Karpas-422 (cell line): ENCODE data around the gene SLC51A. TPM values are rescaled to one million over a fixed set of nuclear protein-coding genes. Genes with fewer than 3 reads are reported as not detected.
"Not testable (repeated sequence)": the region's sequence is repeated elsewhere in the genome, so short reads cannot be mapped to it uniquely, and the experiment has no call there.

Experiments
- DNase-seq: peaks from one replicate; pipeline ENCODE4 v3.0.0-alpha.2; 2015
- H2AFZ ChIP-seq: fragments of 200-600 bp; sonication (generic); 2 replicates; pipeline ENCODE4 v1.6.1; 2014; ENCODE audit warnings: antibody characterized with exemption, low read length, mixed read lengths
- H3K27ac ChIP-seq: fragments of 200-600 bp; sonication (generic); 2 replicates; pipeline ENCODE4 v1.5.1; 2014; ENCODE audit warnings: mild to moderate bottlenecking, low read length, moderate library complexity
- H3K27me3 ChIP-seq: fragments of 200-600 bp; sonication (generic); 2 replicates; pipeline ENCODE4 v1.6.1; 2014; ENCODE audit warnings: low read length, mixed read lengths
- H3K36me3 ChIP-seq: fragments of 200-600 bp; sonication (generic); 2 replicates; pipeline ENCODE4 v1.6.1; 2014; ENCODE audit warnings: low read length, mixed read lengths; ENCODE audit not compliant: insufficient read depth
- H3K4me1 ChIP-seq: fragments of 200-600 bp; sonication (generic); 2 replicates; pipeline ENCODE4 v1.6.1; 2014; ENCODE audit warnings: mild to moderate bottlenecking, low read length, mixed read lengths
- H3K4me2 ChIP-seq: fragments of 200-600 bp; sonication (generic); 2 replicates; pipeline ENCODE4 v1.6.1; 2014; ENCODE audit warnings: low read length, low read depth, mild to moderate bottlenecking; ENCODE audit not compliant: poor library complexity, severe bottlenecking
- H3K4me3 ChIP-seq: fragments of 200-600 bp; sonication (generic); 2 replicates; pipeline ENCODE4 v1.5.1; 2014; ENCODE audit warnings: mild to moderate bottlenecking, antibody characterized with exemption, low read length, mixed read lengths
- H3K79me2 ChIP-seq: fragments of 200-600 bp; sonication (generic); 2 replicates; pipeline ENCODE4 v1.6.1; 2014; ENCODE audit warnings: mild to moderate bottlenecking, low read length, mixed read lengths
- H3K9ac ChIP-seq: fragments of 200-600 bp; sonication (generic); 2 replicates; pipeline ENCODE4 v1.6.0; 2014; ENCODE audit warnings: low read length
- H3K9me2 ChIP-seq: fragments of 200-600 bp; sonication (generic), shearing (Covaris generic); replicated peaks from 2 replicates; pipeline ENCODE4 v1.6.0; 2014; ENCODE audit warnings: mild to moderate bottlenecking, low read length, moderate library complexity; ENCODE audit not compliant: insufficient read depth
- H3K9me3 ChIP-seq: fragments of 300-700, 200-600 bp; sonication (generic); 2 replicates; pipeline ENCODE4 v1.6.1; 2014; ENCODE audit warnings: low read length, mixed read lengths
- H4K20me1 ChIP-seq: fragments of 200-600 bp; sonication (generic); 2 replicates; pipeline ENCODE4 v1.6.1; 2014; ENCODE audit warnings: mild to moderate bottlenecking, antibody characterized with exemption, low read length, low read depth; ENCODE audit not compliant: insufficient read depth
- total RNA-seq: library from RNA; depleted of rRNA; stranded (reverse); fragments of >200 nt; shearing (Covaris generic); gene quantifications from 2 replicates; pipeline ENCODE4 v1.2.3, GENCODE V29; 2014; ENCODE audit warnings: low replicate concordance

The SLC51A gene
- total RNA-seq, 1 experiment from 2014 or later, result not detected

GRCh38 chr3:196177567-196177966, 38.8 kb upstream of the SLC51A start:
- H3K36me3 ChIP-seq, result no peaks in the 10 kb centered on the region
- no peak overlapping the region for H3K4me2 ChIP-seq
- H2AFZ ChIP-seq, result no peak overlapping the region
- no peak overlapping the region for H3K27ac ChIP-seq
- H3K27me3 ChIP-seq, result no peaks in the 10 kb centered on the region
- H3K9me2 ChIP-seq, result no peaks in the 10 kb centered on the region
- H3K9ac ChIP-seq, result no peak overlapping the region
- no peaks in the 10 kb centered on the region for H3K9me3 ChIP-seq
- no peaks in the 10 kb centered on the region for H4K20me1 ChIP-seq
- H3K79me2 ChIP-seq, result no peaks in the 10 kb centered on the region
- peaks cover 12% of the 10 kb centered on the region for H3K4me1 ChIP-seq
- no peak for DNase-seq
- no peak overlapping the region for H3K4me3 ChIP-seq

GRCh38 chr3:196177967-196178366, 38.4 kb upstream of the SLC51A start:
- Histone ChIP-seq H3K4me3 (no peak overlapping the region), H3K27ac (no peak overlapping the region), H3K79me2 (no peaks in the 10 kb centered on the region), H3K36me3 (no peaks in the 10 kb centered on the region), H3K9me2 (no peaks in the 10 kb centered on the region), H3K9me3 (no peaks in the 10 kb centered on the region), H3K27me3 (no peaks in the 10 kb centered on the region), H3K4me2 (no peak overlapping the region), H3K9ac (no peak overlapping the region), H4K20me1 (no peaks in the 10 kb centered on the region), H3K4me1 (peaks cover 12% of the 10 kb centered on the region), H2AFZ (no peak overlapping the region)
- DNase-seq, result no peak

- H4K20me1 ChIP-seq, result no peaks in the 10 kb centered on the region
- H3K4me3 ChIP-seq, result no peak overlapping the region; the same call in 1 of the 2 replicates
- H3K9me2 ChIP-seq, result no peaks in the 10 kb centered on the region
- no peaks in the 10 kb centered on the region for H3K9me3 ChIP-seq
- peak overlapping the region; percentile 53 for H3K4me2 ChIP-seq
- H3K4me1 ChIP-seq, result peaks cover 12% of the 10 kb centered on the region
- no peak for DNase-seq
- H3K9ac ChIP-seq, result peak overlapping the region; percentile 46
- H3K27me3 ChIP-seq, result no peaks in the 10 kb centered on the region
- H3K36me3 ChIP-seq, result no peaks in the 10 kb centered on the region
- peak overlapping the region; percentile 90; the same call in 1 of the 2 replicates for H2AFZ ChIP-seq
- no peak overlapping the region for H3K27ac ChIP-seq
- H3K79me2 ChIP-seq, result no peaks in the 10 kb centered on the region
These were observed 37.3 kb upstream of the SLC51A start for GRCh38 chr3:196178993-196179379.

GRCh38 chr3:196179380-196180308, 36.7 kb upstream of the SLC51A start:
- Histone ChIP-seq H3K79me2 (no peaks in the 10 kb centered on the region), H3K4me2 (peak overlapping the region; percentile 53), H3K4me1 (peaks cover 12% of the 10 kb centered on the region), H3K9ac (peak overlapping the region; percentile 46), H3K4me3 (peak overlapping the region; percentile 42; the same call in 1 of the 2 replicates), H3K27me3 (no peaks in the 10 kb centered on the region), H3K36me3 (no peaks in the 10 kb centered on the region), H3K27ac (no peak overlapping the region), H2AFZ (peak overlapping the region; percentile 90), H3K9me2 (no peaks in the 10 kb centered on the region), H3K9me3 (no peaks in the 10 kb centered on the region), H4K20me1 (no peaks in the 10 kb centered on the region)
- peak; percentile 68 for DNase-seq

- H3K9me2 ChIP-seq, result no peaks in the 10 kb centered on the region
- H4K20me1 ChIP-seq, result no peaks in the 10 kb centered on the region
- H3K36me3 ChIP-seq, result no peaks in the 10 kb centered on the region
- no peak overlapping the region; the same call in 1 of the 2 replicates for H3K4me3 ChIP-seq
- H3K4me2 ChIP-seq, result peak overlapping the region; percentile 53
- no peak for DNase-seq
- no peaks in the 10 kb centered on the region for H3K9me3 ChIP-seq
- H3K27me3 ChIP-seq, result no peaks in the 10 kb centered on the region
- H3K4me1 ChIP-seq, result peaks cover 12% of the 10 kb centered on the region
- H3K79me2 ChIP-seq, result no peaks in the 10 kb centered on the region
- H3K27ac ChIP-seq, result no peak overlapping the region
- H2AFZ ChIP-seq, result peak overlapping the region; percentile 90; the same call in 1 of the 2 replicates
- H3K9ac ChIP-seq, result peak overlapping the region; percentile 46
These were observed 36.0 kb upstream of the SLC51A start for GRCh38 chr3:196180346-196180745.

GRCh38 chr3:196181127-196181546, 35.2 kb upstream of the SLC51A start:
- Histone ChIP-seq H3K9me2 (no peaks in the 10 kb centered on the region), H3K9me3 (no peaks in the 10 kb centered on the region), H3K4me1 (peaks cover 12% of the 10 kb centered on the region), H4K20me1 (no peaks in the 10 kb centered on the region), H3K27me3 (no peaks in the 10 kb centered on the region), H3K4me3 (no peak overlapping the region), H3K79me2 (no peaks in the 10 kb centered on the region), H3K36me3 (no peaks in the 10 kb centered on the region), H3K27ac (no peak overlapping the region), H3K9ac (no peak overlapping the region), H2AFZ (no peak overlapping the region), H3K4me2 (no peak overlapping the region)
- no peak for DNase-seq

GRCh38 chr3:196184169-196184432, 32.2 kb upstream of the SLC51A start:
- not testable (repeated sequence) for H3K27ac ChIP-seq

GRCh38 chr3:196184881-196185280, 31.5 kb upstream of the SLC51A start:
- Histone ChIP-seq H2AFZ (no peak overlapping the region), H3K79me2 (no peaks in the 10 kb centered on the region), H3K4me3 (no peak overlapping the region), H3K36me3 (no peaks in the 10 kb centered on the region), H3K27ac (no peak overlapping the region), H3K4me2 (no peak overlapping the region), H3K9me2 (no peaks in the 10 kb centered on the region), H3K9ac (no peak overlapping the region), H4K20me1 (no peaks in the 10 kb centered on the region), H3K9me3 (no peaks in the 10 kb centered on the region), H3K27me3 (no peaks in the 10 kb centered on the region), H3K4me1 (peaks cover 11% of the 10 kb centered on the region)
- DNase-seq, result no peak

More at GRCh38 chr3:196184169-196184432, 32.2 kb upstream of the SLC51A start:
- not testable (repeated sequence) for H3K4me2 ChIP-seq, H3K9me3 ChIP-seq, H4K20me1 ChIP-seq, H3K9ac ChIP-seq, H3K4me3 ChIP-seq, H3K36me3 ChIP-seq, DNase-seq, H3K9me2 ChIP-seq, H3K79me2 ChIP-seq, H3K27me3 ChIP-seq, H2AFZ ChIP-seq
- H3K4me1 ChIP-seq, result peaks cover 19% of the 10 kb centered on the region
